Kidney epithelial cell (primary cell): ENCODE measurements around the gene VIPR2. TPM values are rescaled to one million over a fixed set of nuclear protein-coding genes. Genes with fewer than 3 reads are reported as not detected.

ENCODE experiments used
- DNase-seq: peaks from one replicate; pipeline ENCODE4 v3.0.0-alpha.2; 2010; ENCODE audit warnings: low read depth
- H3K27me3 ChIP-seq: 2 replicates; pipeline ENCODE4 v1.6.0; 2011; ENCODE audit warnings: low read length; ENCODE audit not compliant: control insufficient read depth, insufficient read depth
- H3K36me3 ChIP-seq: 2 replicates; pipeline ENCODE4 v1.5.1; 2011; ENCODE audit warnings: low read length; ENCODE audit not compliant: control insufficient read depth, insufficient read depth
- H3K4me3 ChIP-seq: 2 replicates; pipeline ENCODE4 v1.5.1; 2011; ENCODE audit warnings: low read depth, mild to moderate bottlenecking, control low read depth, low read length
- CTCF ChIP-seq: IDR thresholded peaks from 2 replicates; pipeline ENCODE4 v1.5.1; 2011; ENCODE audit warnings: mild to moderate bottlenecking, moderate library complexity, low read length, control low read depth, inconsistent platforms; ENCODE audit not compliant: insufficient read depth, poor library complexity, severe bottlenecking
- total RNA-seq: library from RNA; depleted of rRNA; stranded (reverse); fragments of >200 nt; gene quantifications from 2 replicates; pipeline ENCODE4 v1.2.3, GENCODE V29; 2015

VIPR2 gene
- total RNA-seq, 1 donor from 2014 or later: not detected

- no peak overlapping the region for H3K4me3 ChIP-seq
- H3K27me3 ChIP-seq: peaks cover 19% of the 10 kb centered on the region
- no peak for TF ChIP-seq CTCF
- DNase-seq: no peak
- no peaks in the 10 kb centered on the region for H3K36me3 ChIP-seq
Measured at GRCh38 chr7:159035571-159036073, 109.0 kb downstream of the VIPR2 start.

GRCh38 chr7:159034988-159035387, 109.7 kb downstream of the VIPR2 start:
- no peak for TF ChIP-seq CTCF
- H3K27me3 ChIP-seq: peaks cover 23% of the 10 kb centered on the region
- no peak overlapping the region for H3K4me3 ChIP-seq
- H3K36me3 ChIP-seq: no peaks in the 10 kb centered on the region
- DNase-seq: no peak

GRCh38 chr7:159034394-159034793, 110.3 kb downstream of the VIPR2 start:
- Histone ChIP-seq H3K36me3 (no peaks in the 10 kb centered on the region), H3K27me3 (peaks cover 23% of the 10 kb centered on the region), H3K4me3 (no peak overlapping the region)
- TF ChIP-seq CTCF: no peak
- DNase-seq: no peak

GRCh38 chr7:159033956-159034355, 110.7 kb downstream of the VIPR2 start:
- H3K4me3 ChIP-seq: no peak overlapping the region
- no peaks in the 10 kb centered on the region for H3K36me3 ChIP-seq
- DNase-seq: no peak
- TF ChIP-seq CTCF: no peak
- peaks cover 25% of the 10 kb centered on the region for H3K27me3 ChIP-seq

GRCh38 chr7:159033473-159033825, 111.2 kb downstream of the VIPR2 start:
- TF ChIP-seq CTCF: no peak
- Histone ChIP-seq H3K27me3 (peaks cover 28% of the 10 kb centered on the region), H3K4me3 (no peak overlapping the region), H3K36me3 (no peaks in the 10 kb centered on the region)
- no peak for DNase-seq

GRCh38 chr7:159032753-159033472, 111.8 kb downstream of the VIPR2 start:
- no peak overlapping the region for H3K4me3 ChIP-seq
- no peak for TF ChIP-seq CTCF
- DNase-seq: no peak
- H3K36me3 ChIP-seq: no peaks in the 10 kb centered on the region
- H3K27me3 ChIP-seq: peaks cover 29% of the 10 kb centered on the region
